K562 (cell line): ENCODE measurements around the gene PRKCG. TPM values are rescaled to one million over a fixed set of nuclear protein-coding genes. Genes with fewer than 3 reads are reported as not detected.
A peak's percentile ranks its signal among the peaks of the same experiment; 100 is the strongest.

ENCODE experiments used
- MTA2 ChIP-seq: fragments of 450-650 bp; IDR thresholded peaks from 2 replicates; pipeline ENCODE4 v1.6.1; 2016; ENCODE audit warnings: low read depth
- PHF8 ChIP-seq: fragments of 200-600 bp; sonication (generic); IDR thresholded peaks from 2 replicates; pipeline ENCODE4 v1.6.1; 2012; ENCODE audit warnings: mixed run types, mild to moderate bottlenecking, inconsistent platforms, low read length, moderate library complexity, borderline replicate concordance
- PURB ChIP-seq: sonication (generic); formaldehyde crosslinking; IDR thresholded peaks from 2 replicates; pipeline ENCODE4 v1.9.0; 2021; ENCODE audit warnings: low read depth, mild to moderate bottlenecking, missing genetic modification reagents
- ZNF311 ChIP-seq: fragments of 250-450 bp; sonication (Bioruptor Pico); IDR thresholded peaks from 2 replicates; pipeline ENCODE4 v1.4.0; 2020; ENCODE audit warnings: mild to moderate bottlenecking, moderate library complexity
- ZNF518B ChIP-seq: fragments of 250-450 bp; sonication (Bioruptor Pico); IDR thresholded peaks from 2 replicates; pipeline ENCODE4 v1.5.0; 2021; ENCODE audit warnings: mild to moderate bottlenecking, moderate library complexity
- polyA plus RNA-seq, 8 experiments: library from polyadenylated mRNA; depleted of rRNA in 4 of 8; stranded (reverse) in 5 of 8; unstranded in 3 of 8; fragments of >200 nt; fragmentation: Nextera tagmentation in 2 of 8; fragmentation: Illumina TruSeq in 1 of 8; extraction: Ambion mirVana in 2 of 8; extraction: Trizol in 1 of 8; gene quantifications; 2 replicates each; pipeline versions ENCODE4 v1.2.1 to v1.2.3, GENCODE V29; 2011 to 2014; ENCODE audit warnings: inconsistent platforms in 1 of 8, missing spikeins in 1 of 8
- total RNA-seq, 7 experiments: library from RNA; depleted of rRNA in 6 of 7; stranded (reverse); fragments of >200 nt in 6 of 7; fragmentation: Illumina TruSeq in 2 of 7; extraction: Trizol in 2 of 7; gene quantifications; 2 replicates each; pipeline versions ENCODE4 v1.2.1 to v1.2.3, GENCODE V29; 2011 to 2021; ENCODE audit warnings: low replicate concordance in 1 of 7
- TF ChIP-seq, protein P1 (sequence below), 2 experiments: fragments of 450-650 bp; formaldehyde crosslinking in 1 of 2; IDR thresholded peaks; 2 replicates each; pipeline versions ENCODE4 v1.4.0 to v1.6.1; 2014 to 2020; ENCODE audit warnings: mild to moderate bottlenecking in 2 of 2, borderline replicate concordance in 1 of 2, low read depth in 1 of 2

Gene PRKCG
- total and polyA plus RNA-seq, 9 of the 15 experiments (the other 6 are each of a cell fraction or from before 2014, with no cell fraction given), result not detected

- TF ChIP-seq, protein P1, sequence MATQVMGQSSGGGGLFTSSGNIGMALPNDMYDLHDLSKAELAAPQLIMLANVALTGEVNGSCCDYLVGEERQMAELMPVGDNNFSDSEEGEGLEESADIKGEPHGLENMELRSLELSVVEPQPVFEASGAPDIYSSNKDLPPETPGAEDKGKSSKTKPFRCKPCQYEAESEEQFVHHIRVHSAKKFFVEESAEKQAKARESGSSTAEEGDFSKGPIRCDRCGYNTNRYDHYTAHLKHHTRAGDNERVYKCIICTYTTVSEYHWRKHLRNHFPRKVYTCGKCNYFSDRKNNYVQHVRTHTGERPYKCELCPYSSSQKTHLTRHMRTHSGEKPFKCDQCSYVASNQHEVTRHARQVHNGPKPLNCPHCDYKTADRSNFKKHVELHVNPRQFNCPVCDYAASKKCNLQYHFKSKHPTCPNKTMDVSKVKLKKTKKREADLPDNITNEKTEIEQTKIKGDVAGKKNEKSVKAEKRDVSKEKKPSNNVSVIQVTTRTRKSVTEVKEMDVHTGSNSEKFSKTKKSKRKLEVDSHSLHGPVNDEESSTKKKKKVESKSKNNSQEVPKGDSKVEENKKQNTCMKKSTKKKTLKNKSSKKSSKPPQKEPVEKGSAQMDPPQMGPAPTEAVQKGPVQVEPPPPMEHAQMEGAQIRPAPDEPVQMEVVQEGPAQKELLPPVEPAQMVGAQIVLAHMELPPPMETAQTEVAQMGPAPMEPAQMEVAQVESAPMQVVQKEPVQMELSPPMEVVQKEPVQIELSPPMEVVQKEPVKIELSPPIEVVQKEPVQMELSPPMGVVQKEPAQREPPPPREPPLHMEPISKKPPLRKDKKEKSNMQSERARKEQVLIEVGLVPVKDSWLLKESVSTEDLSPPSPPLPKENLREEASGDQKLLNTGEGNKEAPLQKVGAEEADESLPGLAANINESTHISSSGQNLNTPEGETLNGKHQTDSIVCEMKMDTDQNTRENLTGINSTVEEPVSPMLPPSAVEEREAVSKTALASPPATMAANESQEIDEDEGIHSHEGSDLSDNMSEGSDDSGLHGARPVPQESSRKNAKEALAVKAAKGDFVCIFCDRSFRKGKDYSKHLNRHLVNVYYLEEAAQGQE (IDR thresholded peaks at IDR 0.05; ENCODE audit: borderline replicate concordance), result peak; percentile 43; the same call in 1 of the 2 replicates
- TF ChIP-seq, protein P1 (CRISPR knock-in tag; IDR thresholded peaks at IDR 0.05; ENCODE audit: low read depth), result no peak
- no peak for TF ChIP-seq MTA2
- no peak for TF ChIP-seq ZNF311 (CRISPR knock-in tag)
- TF ChIP-seq PURB (CRISPR knock-in tag), result no peak
- no peak for TF ChIP-seq ZNF518B (CRISPR knock-in tag)
- TF ChIP-seq PHF8, result no peak
Observed at GRCh38 chr19:53881482-53882390, at the start of gene PRKCG (continued).
